Measurements from ENCODE around the gene ZKSCAN4. TPM values are rescaled to one million over a fixed set of nuclear protein-coding genes. Genes with fewer than 3 reads are reported as not detected.

The ZKSCAN4 gene
- total RNA-seq, 1 experiment from 2014 or later, result 5.5 TPM

DNA sequence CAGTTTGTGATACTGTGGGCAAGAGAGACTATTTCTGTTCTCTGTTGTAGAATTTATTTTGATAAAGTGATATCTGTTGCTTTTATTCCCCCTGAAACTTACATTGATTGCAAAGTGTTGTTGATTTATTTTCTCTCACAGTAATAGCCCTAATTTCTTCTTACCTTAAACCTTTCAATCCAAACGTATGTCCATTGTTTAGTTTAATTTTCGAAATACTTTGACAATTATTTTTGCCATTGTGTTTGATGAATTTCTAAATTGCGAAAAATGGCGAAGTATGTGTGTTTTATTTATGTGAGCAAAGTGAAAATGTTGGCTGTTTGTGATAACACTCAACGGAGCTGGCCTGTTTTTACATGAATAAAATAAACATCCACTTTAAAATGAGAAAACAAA lies 14.5 kb upstream of the ZKSCAN4 start:
- H3K4me3 Mint-ChIP-seq (ENCODE audit: unreplicated experiment), result no peak overlapping the region
- BruUV-seq (replicated peaks), result no TSS peak
- H3K27me3 Mint-ChIP-seq (ENCODE audit: insufficient read depth, unreplicated experiment), result no peaks in the 10 kb centered on the region
- CTCF ChIA-PET, result interaction anchor here (1.2 to 1.7 kb wide), 4 partner anchors 14 to 117 kb away, joined by 3 to 9 read pairs (median 6); partner anchors contain the start of gene ZKSCAN4
- no peaks in the 10 kb centered on the region for H3K4me1 Mint-ChIP-seq (ENCODE audit: low read depth, unreplicated experiment)
- TF ChIP-seq CTCF (IDR thresholded peaks at IDR 0.05; ENCODE audit: insufficient read depth in 1 of 2, low read depth in 1 of 2, low read length in 1 of 2, severe bottlenecking in 1 of 2, unreplicated experiment in 1 of 2), result no peak
- Histone ChIP-seq H3K4me1 (peaks cover 15% of the 10 kb centered on the region), H3K9me3 (no peaks in the 10 kb centered on the region), H3K27me3 (replicated peaks; ENCODE audit: control insufficient read depth, insufficient read depth, low read length) (no peaks in the 10 kb centered on the region), H3K4me3 (ENCODE audit: low read depth, low read length) (peak overlapping the region; percentile 57), H3K36me3 (ENCODE audit: control insufficient read depth, insufficient read depth, low read length) (no peaks in the 10 kb centered on the region)
- no peaks in the 10 kb centered on the region for H3K36me3 Mint-ChIP-seq (ENCODE audit: insufficient read depth, unreplicated experiment)
- intact Hi-C loops (cut with micrococcal nuclease; ENCODE audit: unreplicated experiment), result no loop called here
- POLR2A ChIA-PET, result interaction anchor here (0.9 to 1.7 kb wide), 5 partner anchors 14 to 125 kb away, joined by 4 to 13 read pairs (median 5); partner anchors contain the start of genes PGBD1, ZKSCAN4, ZKSCAN8 and ZSCAN31
- no peak overlapping the region for H3K27ac Mint-ChIP-seq (ENCODE audit: unreplicated experiment)
- no peak for DNase-seq
- H3K9me3 Mint-ChIP-seq (ENCODE audit: unreplicated experiment), result no peaks in the 10 kb centered on the region

DNA sequence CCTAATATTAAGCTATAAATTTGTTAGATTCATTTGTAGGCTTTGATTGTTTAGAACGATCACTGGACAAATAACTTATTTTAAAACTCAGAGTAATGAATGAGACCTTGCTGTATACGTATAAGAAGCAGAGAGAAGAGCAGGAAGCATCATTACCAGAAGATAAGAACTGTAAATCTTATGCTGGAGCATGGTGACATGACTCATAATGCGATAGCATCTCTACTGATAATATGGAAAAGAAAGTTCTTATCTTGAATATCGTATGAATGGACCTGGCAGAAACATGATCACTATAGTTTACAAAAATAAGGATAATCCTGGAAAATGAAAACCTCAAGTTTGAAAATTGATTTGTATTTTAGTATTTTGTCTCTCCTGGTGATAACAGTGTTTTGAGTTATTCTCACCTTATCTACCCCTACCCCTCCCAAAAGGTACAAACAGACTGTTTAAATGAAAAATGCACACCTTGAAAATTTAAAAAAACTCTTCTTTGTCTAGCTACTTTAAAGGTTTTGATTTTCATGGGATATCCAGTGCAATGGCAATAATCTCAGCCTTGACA lies 12.8 kb upstream of the ZKSCAN4 start:
- Histone ChIP-seq H3K4me3 (ENCODE audit: low read depth, low read length) (no peak overlapping the region), H3K36me3 (ENCODE audit: control insufficient read depth, insufficient read depth, low read length) (no peaks in the 10 kb centered on the region), H3K27me3 (replicated peaks; ENCODE audit: control insufficient read depth, insufficient read depth, low read length) (no peaks in the 10 kb centered on the region), H3K9me3 (no peaks in the 10 kb centered on the region), H3K4me1 (peaks cover 15% of the 10 kb centered on the region)
- H3K27ac Mint-ChIP-seq (ENCODE audit: unreplicated experiment), result no peak overlapping the region
- H3K27me3 Mint-ChIP-seq (ENCODE audit: insufficient read depth, unreplicated experiment), result peaks cover 5% of the 10 kb centered on the region
- no peaks in the 10 kb centered on the region for H3K4me1 Mint-ChIP-seq (ENCODE audit: low read depth, unreplicated experiment)
- intact Hi-C loops (cut with micrococcal nuclease; ENCODE audit: unreplicated experiment), result no loop called here
- TF ChIP-seq CTCF (IDR thresholded peaks at IDR 0.05; ENCODE audit: insufficient read depth in 1 of 2, low read depth in 1 of 2, low read length in 1 of 2, severe bottlenecking in 1 of 2, unreplicated experiment in 1 of 2), result no peak
- no peaks in the 10 kb centered on the region for H3K36me3 Mint-ChIP-seq (ENCODE audit: insufficient read depth, unreplicated experiment)
- no peaks in the 10 kb centered on the region for H3K9me3 Mint-ChIP-seq (ENCODE audit: unreplicated experiment)
- CTCF ChIA-PET, result no interaction called here
- POLR2A ChIA-PET, result no interaction called here
- no TSS peak for BruUV-seq (replicated peaks)
- H3K4me3 Mint-ChIP-seq (ENCODE audit: unreplicated experiment), result no peak overlapping the region
- no peak for DNase-seq

- intact Hi-C loops (cut with micrococcal nuclease; ENCODE audit: unreplicated experiment), result no loop called here
- ChIA-PET CTCF (no interaction called here), POLR2A (interaction anchor here (0.7 kb wide), 1 partner anchor 371 kb away, joined by 3 read pairs; a partner anchor contains a TSS)
- H3K9me3 Mint-ChIP-seq (ENCODE audit: unreplicated experiment), result no peaks in the 10 kb centered on the region
- H3K4me1 Mint-ChIP-seq (ENCODE audit: low read depth, unreplicated experiment), result no peaks in the 10 kb centered on the region
- no TSS peak for BruUV-seq (replicated peaks)
- no peaks in the 10 kb centered on the region for H3K36me3 Mint-ChIP-seq (ENCODE audit: insufficient read depth, unreplicated experiment)
- H3K27me3 Mint-ChIP-seq (ENCODE audit: insufficient read depth, unreplicated experiment), result peaks cover 11% of the 10 kb centered on the region
- H3K27me3 ChIP-seq (replicated peaks; ENCODE audit: control insufficient read depth, insufficient read depth, low read length), result no peaks in the 10 kb centered on the region
- no peak for DNase-seq
- H3K9me3 ChIP-seq, result no peaks in the 10 kb centered on the region
- H3K4me3 Mint-ChIP-seq (ENCODE audit: unreplicated experiment), result no peak overlapping the region
- TF ChIP-seq CTCF (IDR thresholded peaks at IDR 0.05; ENCODE audit: insufficient read depth in 1 of 2, low read depth in 1 of 2, low read length in 1 of 2, severe bottlenecking in 1 of 2, unreplicated experiment in 1 of 2), result no peak
- no peak overlapping the region for H3K27ac Mint-ChIP-seq (ENCODE audit: unreplicated experiment)
- H3K4me3 ChIP-seq (ENCODE audit: low read depth, low read length), result no peak overlapping the region
- no peaks in the 10 kb centered on the region for H3K36me3 ChIP-seq (ENCODE audit: control insufficient read depth, insufficient read depth, low read length)
- peaks cover 15% of the 10 kb centered on the region; the same call in 1 of the 2 replicates for H3K4me1 ChIP-seq
Measured at GRCh38 chr6:28263922-28264321, 11.9 kb upstream of the ZKSCAN4 start.

Data from Caco-2 (cell line).